ENCODE data around the gene TMEM259.

TMEM259 gene

GRCh38 chr19:1020868-1021425 is at the start of gene TMEM259:
TSS of gene TMEM259 (minus strand) at chr19:1021123. CDS start at chr19:1020996, 127 bp downstream.
- Mint-ChIP-seq H3K4me1 (peaks cover 46% of the 10 kb centered on the region), H3K27ac (peak within 1 kb of the TSS; percentile 100), H3K27me3 (peaks cover 5% of the 10 kb centered on the region), H3K9me3 (no peaks in the 10 kb centered on the region), H3K4me3 (peak within 1 kb of the TSS; percentile 94), H3K36me3 (ENCODE audit: low read depth) (peaks cover 7% of the 10 kb centered on the region)
- DNase-seq, result peak; percentile 97
- ATAC-seq, result peak; percentile 90

- H3K27ac Mint-ChIP-seq, result no peak overlapping the region
- peaks cover 30% of the 10 kb centered on the region for H3K36me3 Mint-ChIP-seq (ENCODE audit: low read depth)
- no peak for DNase-seq
Measured at GRCh38 chr19:1070576-1070930, 49.6 kb upstream of the TMEM259 start.

GRCh38 chr19:1069009-1069779 is 48.3 kb upstream of the TMEM259 start:
- Mint-ChIP-seq H3K9me3 (no peaks in the 10 kb centered on the region), H3K4me3 (peak overlapping the region; percentile 84), H3K27me3 (no peaks in the 10 kb centered on the region), H3K36me3 (ENCODE audit: low read depth) (peaks cover 28% of the 10 kb centered on the region), H3K27ac (peak overlapping the region; percentile 93), H3K4me1 (peaks cover 61% of the 10 kb centered on the region)
- peak; percentile 31 for ATAC-seq
- peak; percentile 68 for DNase-seq

More at GRCh38 chr19:1070576-1070930, 49.6 kb upstream of the TMEM259 start:
- no peak for ATAC-seq
- peaks cover 59% of the 10 kb centered on the region for H3K4me1 Mint-ChIP-seq
- H3K9me3 Mint-ChIP-seq, result no peaks in the 10 kb centered on the region
- no peaks in the 10 kb centered on the region for H3K27me3 Mint-ChIP-seq
- H3K4me3 Mint-ChIP-seq, result no peak overlapping the region

- peaks cover 53% of the 10 kb centered on the region for H3K4me1 Mint-ChIP-seq
- DNase-seq, result peak; percentile 76
Measured at GRCh38 chr19:1068009-1069001, 47.4 kb upstream of the TMEM259 start.

GRCh38 chr19:1067341-1067957 is 46.5 kb upstream of the TMEM259 start:
- peak overlapping the region; percentile 73 for H3K27ac Mint-ChIP-seq
- peaks cover 19% of the 10 kb centered on the region for H3K36me3 Mint-ChIP-seq (ENCODE audit: low read depth)
- peaks cover 45% of the 10 kb centered on the region for H3K4me1 Mint-ChIP-seq
- ATAC-seq (peak; percentile 34), DNase-seq (no peak)
- H3K27me3 Mint-ChIP-seq, result no peaks in the 10 kb centered on the region
- H3K4me3 Mint-ChIP-seq, result peak overlapping the region; percentile 84
- H3K9me3 Mint-ChIP-seq, result no peaks in the 10 kb centered on the region

More at GRCh38 chr19:1068009-1069001, 47.4 kb upstream of the TMEM259 start:
- Mint-ChIP-seq H3K4me3 (peak overlapping the region; percentile 84), H3K27ac (peak overlapping the region; percentile 93), H3K9me3 (no peaks in the 10 kb centered on the region), H3K27me3 (no peaks in the 10 kb centered on the region), H3K36me3 (ENCODE audit: low read depth) (peaks cover 27% of the 10 kb centered on the region)
- ATAC-seq, result peak; percentile 4

- DNase-seq, result peak; percentile 88
- ATAC-seq, result peak; percentile 60
- Mint-ChIP-seq H3K36me3 (ENCODE audit: low read depth) (peaks cover 14% of the 10 kb centered on the region), H3K4me3 (peak within 1 kb of the TSS; percentile 84), H3K4me1 (peaks cover 39% of the 10 kb centered on the region), H3K9me3 (no peaks in the 10 kb centered on the region), H3K27ac (peak within 1 kb of the TSS; percentile 73), H3K27me3 (no peaks in the 10 kb centered on the region)
Measured at GRCh38 chr19:1066748-1067340, 45.9 kb upstream of the TMEM259 start, which contains the start of gene ARHGAP45. TSS of gene ARHGAP45 (plus strand) at chr19:1067167. CDS start at chr19:1067406, 239 bp downstream.

GRCh38 chr19:1066251-1066747 is 45.4 kb upstream of the TMEM259 start:
- Mint-ChIP-seq H3K27me3 (no peaks in the 10 kb centered on the region), H3K9me3 (no peaks in the 10 kb centered on the region), H3K27ac (no peak overlapping the region), H3K36me3 (ENCODE audit: low read depth) (peaks cover 11% of the 10 kb centered on the region), H3K4me1 (peaks cover 36% of the 10 kb centered on the region), H3K4me3 (no peak overlapping the region)
- DNase-seq (no peak), ATAC-seq (no peak)

GRCh38 chr19:1065606-1066109 is 44.7 kb upstream of the TMEM259 start:
- ATAC-seq (no peak), DNase-seq (no peak)
- no peaks in the 10 kb centered on the region for H3K9me3 Mint-ChIP-seq
- peak overlapping the region; percentile 30 for H3K4me3 Mint-ChIP-seq
- no peaks in the 10 kb centered on the region for H3K27me3 Mint-ChIP-seq
- peaks cover 36% of the 10 kb centered on the region for H3K4me1 Mint-ChIP-seq
- peaks cover 11% of the 10 kb centered on the region for H3K36me3 Mint-ChIP-seq (ENCODE audit: low read depth)
- no peak overlapping the region for H3K27ac Mint-ChIP-seq

GRCh38 chr19:1064661-1065605 is 44.0 kb upstream of the TMEM259 start:
- Mint-ChIP-seq H3K36me3 (ENCODE audit: low read depth) (peaks cover 10% of the 10 kb centered on the region), H3K9me3 (no peaks in the 10 kb centered on the region), H3K4me3 (peak overlapping the region; percentile 30), H3K27ac (no peak overlapping the region), H3K27me3 (no peaks in the 10 kb centered on the region), H3K4me1 (peaks cover 29% of the 10 kb centered on the region)
- peak; percentile 80 for DNase-seq
- ATAC-seq, result peak; percentile 35

GRCh38 chr19:1063909-1064660 is 43.2 kb upstream of the TMEM259 start:
- Mint-ChIP-seq H3K4me1 (peaks cover 22% of the 10 kb centered on the region), H3K36me3 (ENCODE audit: low read depth) (peaks cover 6% of the 10 kb centered on the region), H3K27me3 (no peaks in the 10 kb centered on the region), H3K9me3 (no peaks in the 10 kb centered on the region), H3K4me3 (no peak overlapping the region), H3K27ac (no peak overlapping the region)
- no peak for ATAC-seq
- no peak for DNase-seq

- Mint-ChIP-seq H3K4me3 (no peak overlapping the region), H3K27ac (no peak overlapping the region), H3K9me3 (no peaks in the 10 kb centered on the region), H3K36me3 (ENCODE audit: low read depth) (no peaks in the 10 kb centered on the region), H3K4me1 (peaks cover 17% of the 10 kb centered on the region), H3K27me3 (no peaks in the 10 kb centered on the region)
- DNase-seq (peak; percentile 65), ATAC-seq (no peak)
Measured at GRCh38 chr19:1063030-1063908, 42.3 kb upstream of the TMEM259 start.

Measured in activated naive CD8-positive, alpha-beta T cell treated with anti-CD3 and anti-CD28 coated beads, Interleukin-2, amount 50 U/mL, for 24 hours (primary cell).